Fibroblast of the aortic adventitia (primary cell): ENCODE measurements around the gene FBXL17. TPM values are rescaled to one million over a fixed set of nuclear protein-coding genes. Genes with fewer than 3 reads are reported as not detected.

Experiments
- DNase-seq: peaks from one replicate; pipeline ENCODE4 v3.0.0-alpha.2; 2010; ENCODE audit warnings: low read depth
- H3K4me3 ChIP-seq: 2 replicates; pipeline ENCODE4 v1.5.1; 2011; ENCODE audit warnings: low read depth, mild to moderate bottlenecking, control low read depth, low read length, moderate library complexity
- total RNA-seq: library from RNA; depleted of rRNA; stranded (reverse); fragments of >200 nt; gene quantifications from 2 replicates; pipeline ENCODE4 v1.2.3, GENCODE V29; 2012; ENCODE audit warnings: low replicate concordance
- TF ChIP-seq, protein P1 (sequence below): IDR thresholded peaks from 2 replicates; pipeline ENCODE4 v1.5.1; 2011; ENCODE audit warnings: mild to moderate bottlenecking, low read length, control low read depth, inconsistent platforms; ENCODE audit not compliant: insufficient read depth

Gene FBXL17
- total RNA-seq, 1 donor, result 19.7 TPM

DNA sequence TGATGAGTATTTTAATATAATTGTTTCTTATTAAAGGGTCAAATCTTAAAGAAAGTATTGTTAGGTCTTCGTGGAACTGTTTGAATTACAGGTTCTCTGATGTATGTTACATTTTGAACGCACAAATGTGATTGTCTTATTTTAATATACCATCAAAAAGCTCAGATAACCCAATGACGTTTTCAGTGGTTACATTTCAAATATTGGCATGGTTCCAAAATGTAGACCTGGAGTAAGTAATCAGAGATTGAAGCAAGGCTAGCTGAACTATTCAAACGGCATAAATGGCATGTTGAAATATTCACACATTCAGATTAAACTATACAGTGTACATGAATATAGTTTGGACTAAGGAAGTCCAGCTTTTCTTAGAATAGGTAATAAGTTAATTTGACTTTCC, 429.4 kb downstream of the FBXL17 start:
- TF ChIP-seq, protein P1, sequence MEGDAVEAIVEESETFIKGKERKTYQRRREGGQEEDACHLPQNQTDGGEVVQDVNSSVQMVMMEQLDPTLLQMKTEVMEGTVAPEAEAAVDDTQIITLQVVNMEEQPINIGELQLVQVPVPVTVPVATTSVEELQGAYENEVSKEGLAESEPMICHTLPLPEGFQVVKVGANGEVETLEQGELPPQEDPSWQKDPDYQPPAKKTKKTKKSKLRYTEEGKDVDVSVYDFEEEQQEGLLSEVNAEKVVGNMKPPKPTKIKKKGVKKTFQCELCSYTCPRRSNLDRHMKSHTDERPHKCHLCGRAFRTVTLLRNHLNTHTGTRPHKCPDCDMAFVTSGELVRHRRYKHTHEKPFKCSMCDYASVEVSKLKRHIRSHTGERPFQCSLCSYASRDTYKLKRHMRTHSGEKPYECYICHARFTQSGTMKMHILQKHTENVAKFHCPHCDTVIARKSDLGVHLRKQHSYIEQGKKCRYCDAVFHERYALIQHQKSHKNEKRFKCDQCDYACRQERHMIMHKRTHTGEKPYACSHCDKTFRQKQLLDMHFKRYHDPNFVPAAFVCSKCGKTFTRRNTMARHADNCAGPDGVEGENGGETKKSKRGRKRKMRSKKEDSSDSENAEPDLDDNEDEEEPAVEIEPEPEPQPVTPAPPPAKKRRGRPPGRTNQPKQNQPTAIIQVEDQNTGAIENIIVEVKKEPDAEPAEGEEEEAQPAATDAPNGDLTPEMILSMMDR, result no peak

DNA sequence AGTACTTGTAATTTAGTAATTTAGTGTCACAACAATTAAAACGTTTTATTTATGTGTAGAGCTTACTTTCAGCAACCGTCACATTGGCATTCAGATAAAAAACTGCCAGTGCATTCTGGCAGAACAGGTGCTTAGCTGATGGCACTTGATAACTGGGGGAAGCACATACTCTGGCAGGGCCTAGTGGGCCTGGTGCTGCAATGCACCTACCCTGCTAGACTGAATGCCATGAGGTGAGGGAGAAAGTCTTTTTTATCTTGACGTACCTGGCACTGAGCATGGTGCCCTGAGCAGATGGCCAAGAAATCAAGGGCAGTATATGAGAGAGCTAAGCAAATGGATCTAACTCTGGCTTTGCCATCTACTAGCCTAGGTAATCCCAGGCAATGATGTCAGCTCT, 430.6 kb downstream of the FBXL17 start:
- TF ChIP-seq, protein P1, result no peak
- no peak for DNase-seq
- H3K4me3 ChIP-seq, result no peak overlapping the region

More for the DNA sequence above, 429.4 kb downstream of the FBXL17 start:
- no peak overlapping the region for H3K4me3 ChIP-seq
- DNase-seq, result no peak

DNA sequence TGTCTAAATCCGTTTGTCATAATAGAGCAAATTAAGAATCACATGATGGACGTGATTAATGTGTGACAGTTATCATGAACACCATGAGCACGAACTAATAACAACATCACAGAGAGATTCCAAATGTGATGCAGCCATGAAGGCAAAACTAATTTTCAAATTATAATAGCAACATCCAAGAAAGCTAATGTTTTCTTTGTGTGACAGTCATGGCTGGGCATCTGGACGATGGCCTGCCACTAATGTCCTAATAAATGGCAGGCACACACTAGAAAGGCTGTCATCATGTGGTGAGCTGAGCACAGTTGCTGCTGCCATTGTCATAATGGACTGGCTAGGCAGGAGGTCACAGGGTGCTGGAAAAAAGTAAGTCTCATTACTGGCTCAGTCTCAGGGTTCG, 431.1 kb downstream of the FBXL17 start:
- no peak overlapping the region for H3K4me3 ChIP-seq
- DNase-seq, result no peak
- TF ChIP-seq, protein P1, result no peak

DNA sequence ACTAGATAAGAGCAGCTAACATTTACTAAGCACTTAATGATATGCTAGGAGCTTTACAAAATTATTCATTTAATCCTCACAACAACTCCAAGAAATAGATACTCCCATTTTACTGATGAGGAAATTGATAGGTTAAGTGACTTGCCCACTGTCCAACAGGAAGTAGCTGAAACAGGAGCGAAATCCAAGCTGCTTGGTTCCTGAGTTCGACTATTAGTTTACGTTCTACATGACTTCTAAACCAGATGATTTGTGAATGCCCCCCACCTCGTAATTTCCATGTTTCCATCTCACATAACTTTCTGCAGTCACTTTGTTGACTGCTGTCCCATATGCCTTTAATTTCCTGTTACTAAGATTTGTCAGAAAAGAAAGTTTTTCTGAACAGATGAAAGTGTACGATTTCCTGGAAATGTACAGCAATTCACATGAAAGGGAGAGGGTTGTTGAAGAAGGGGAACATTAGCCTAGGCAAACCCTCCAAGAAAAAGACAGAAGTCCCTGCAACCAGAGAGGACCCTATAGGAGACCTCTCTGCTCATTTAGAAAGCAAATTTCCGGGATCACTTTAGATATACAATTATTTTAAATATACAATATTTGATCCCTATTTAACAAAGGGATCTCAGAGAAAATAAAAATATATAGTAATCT, 432.1 kb downstream of the FBXL17 start:
- no peak for DNase-seq
- no peak overlapping the region for H3K4me3 ChIP-seq
- TF ChIP-seq, protein P1, result no peak

DNA sequence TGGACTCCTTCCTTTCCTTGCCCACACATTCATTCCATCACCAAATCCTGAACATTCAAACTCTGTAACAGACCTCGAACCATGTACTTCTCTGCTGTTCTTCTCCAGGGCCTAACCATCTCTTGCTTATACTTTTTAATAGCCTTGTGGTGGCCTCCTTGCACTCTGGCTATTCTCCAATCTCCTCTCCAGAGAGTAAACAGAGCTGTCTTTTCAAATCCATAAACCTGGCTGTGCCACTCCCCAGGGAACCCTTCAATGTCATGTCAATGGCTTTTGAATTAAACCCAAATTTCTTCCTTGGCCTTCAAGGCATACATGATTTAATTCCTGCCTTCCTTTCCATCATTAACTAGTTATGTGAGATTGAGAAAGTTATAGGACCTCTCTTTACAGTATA, 433.5 kb downstream of the FBXL17 start:
- TF ChIP-seq, protein P1, result no peak
- no peak for DNase-seq
- no peak overlapping the region for H3K4me3 ChIP-seq

DNA sequence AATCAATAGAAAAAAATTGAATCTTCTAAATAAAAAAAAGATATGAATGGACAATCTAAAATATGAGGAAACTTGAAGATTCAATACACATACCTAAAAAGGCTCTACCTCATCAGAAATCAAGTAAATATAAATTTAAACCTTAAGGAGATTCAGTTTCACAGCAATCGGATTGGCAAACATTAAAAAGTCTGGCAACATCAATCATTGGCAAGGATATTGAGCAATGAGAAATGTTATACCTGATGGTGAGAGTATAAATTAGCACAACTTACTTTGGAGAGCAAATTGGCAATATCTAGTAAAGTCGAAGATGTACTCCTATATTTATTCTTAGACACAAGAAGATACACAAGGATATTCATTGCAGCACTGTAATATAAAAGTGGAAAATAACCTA, 436.8 kb downstream of the FBXL17 start:
- DNase-seq, result no peak
- H3K4me3 ChIP-seq, result no peak overlapping the region
- TF ChIP-seq, protein P1, result no peak

DNA sequence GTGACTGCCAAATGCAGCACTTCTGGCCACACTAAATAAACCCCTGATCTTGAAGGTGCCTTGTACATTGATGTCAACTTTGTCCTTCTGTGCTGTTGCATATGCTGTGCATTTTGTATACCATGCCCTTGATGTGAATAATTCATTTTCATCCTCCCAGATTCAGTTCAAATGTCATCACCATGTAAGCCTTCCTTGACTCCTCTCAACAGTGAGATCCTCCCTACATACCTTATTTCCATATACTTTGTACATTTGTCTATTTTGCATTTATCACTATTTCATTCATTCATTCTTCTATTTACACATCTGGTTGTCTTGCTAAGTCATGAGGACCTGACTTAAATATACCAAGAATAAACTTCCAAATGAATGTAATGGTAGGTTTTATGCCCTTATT, 438.0 kb downstream of the FBXL17 start:
- TF ChIP-seq, protein P1, result no peak
- no peak overlapping the region for H3K4me3 ChIP-seq
- no peak for DNase-seq
